ENCODE results near the gene ATP7B.
A peak's percentile ranks its signal among the peaks of the same experiment; 100 is the strongest.
"Not testable (repeated sequence)": the region's sequence is repeated elsewhere in the genome, so short reads cannot be mapped to it uniquely, and the experiment has no call there.

ATP7B gene

GRCh38 chr13:51922771-51923480 lies 88.3 kb downstream of the ATP7B start:
- DNase-seq (ENCODE audit: low read depth): no peak

GRCh38 chr13:51921790-51922740 lies 89.2 kb downstream of the ATP7B start:
- DNase-seq (ENCODE audit: low read depth): no peak

GRCh38 chr13:51920786-51921185 lies 90.5 kb downstream of the ATP7B start:
- no peak for DNase-seq (ENCODE audit: low read depth)

- no peak for DNase-seq (ENCODE audit: low read depth)
Observed at GRCh38 chr13:51920267-51920666, 91.0 kb downstream of the ATP7B start.

- no peak for DNase-seq (ENCODE audit: low read depth)
Observed at GRCh38 chr13:51919531-51919930, 91.7 kb downstream of the ATP7B start.

- no peak for DNase-seq (ENCODE audit: low read depth)
Observed at GRCh38 chr13:51916962-51917361, 94.3 kb downstream of the ATP7B start.

- no peak for DNase-seq (ENCODE audit: low read depth)
Observed at GRCh38 chr13:51916051-51916818, 95.0 kb downstream of the ATP7B start.

- DNase-seq (ENCODE audit: low read depth): no peak
Observed at GRCh38 chr13:51914137-51914493, 97.1 kb downstream of the ATP7B start.

- DNase-seq (ENCODE audit: low read depth): no peak
Observed at GRCh38 chr13:51913421-51914136, 97.7 kb downstream of the ATP7B start.

GRCh38 chr13:51912511-51913225 lies 98.6 kb downstream of the ATP7B start:
- no peak for DNase-seq (ENCODE audit: low read depth)

GRCh38 chr13:51912091-51912490 lies 99.2 kb downstream of the ATP7B start:
- no peak for DNase-seq (ENCODE audit: low read depth)

- no peak for DNase-seq (ENCODE audit: low read depth)
Observed at GRCh38 chr13:51910508-51910907, 100.7 kb downstream of the ATP7B start.

GRCh38 chr13:51909265-51909664 lies 102.0 kb downstream of the ATP7B start:
- DNase-seq (ENCODE audit: low read depth): not testable (repeated sequence)

- no peak for DNase-seq (ENCODE audit: low read depth)
Observed at GRCh38 chr13:51907040-51907732, 104.1 kb downstream of the ATP7B start.

GRCh38 chr13:51906581-51906980 lies 104.7 kb downstream of the ATP7B start:
- no peak for DNase-seq (ENCODE audit: low read depth)

- no peak for DNase-seq (ENCODE audit: low read depth)
Observed at GRCh38 chr13:51905787-51906186, 105.5 kb downstream of the ATP7B start.

GRCh38 chr13:51902776-51903175 lies 108.5 kb downstream of the ATP7B start:
- DNase-seq (ENCODE audit: low read depth): no peak

GRCh38 chr13:51900471-51900870 lies 110.8 kb downstream of the ATP7B start:
- no peak for DNase-seq (ENCODE audit: low read depth)

GRCh38 chr13:51895906-51896888 lies 115.1 kb downstream of the ATP7B start:
- peak; percentile 2 for DNase-seq (ENCODE audit: low read depth)

Data from activated gamma-delta T cell treated with anti-CD3 and anti-CD28 coated beads, Interleukin-2, amount 50 U/mL, for 16 hours (primary cell).